ENCODE data around the gene TFF3. TPM values are rescaled to one million over a fixed set of nuclear protein-coding genes. Genes with fewer than 3 reads are reported as not detected.

TFF3 gene, protein sequence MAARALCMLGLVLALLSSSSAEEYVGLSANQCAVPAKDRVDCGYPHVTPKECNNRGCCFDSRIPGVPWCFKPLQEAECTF
- total RNA-seq = 1,000 to 10,000 TPM in 1 of 4 donors, 100 to 1,000 TPM in 3; 164 to 2,581 (median 367) TPM

DNA sequence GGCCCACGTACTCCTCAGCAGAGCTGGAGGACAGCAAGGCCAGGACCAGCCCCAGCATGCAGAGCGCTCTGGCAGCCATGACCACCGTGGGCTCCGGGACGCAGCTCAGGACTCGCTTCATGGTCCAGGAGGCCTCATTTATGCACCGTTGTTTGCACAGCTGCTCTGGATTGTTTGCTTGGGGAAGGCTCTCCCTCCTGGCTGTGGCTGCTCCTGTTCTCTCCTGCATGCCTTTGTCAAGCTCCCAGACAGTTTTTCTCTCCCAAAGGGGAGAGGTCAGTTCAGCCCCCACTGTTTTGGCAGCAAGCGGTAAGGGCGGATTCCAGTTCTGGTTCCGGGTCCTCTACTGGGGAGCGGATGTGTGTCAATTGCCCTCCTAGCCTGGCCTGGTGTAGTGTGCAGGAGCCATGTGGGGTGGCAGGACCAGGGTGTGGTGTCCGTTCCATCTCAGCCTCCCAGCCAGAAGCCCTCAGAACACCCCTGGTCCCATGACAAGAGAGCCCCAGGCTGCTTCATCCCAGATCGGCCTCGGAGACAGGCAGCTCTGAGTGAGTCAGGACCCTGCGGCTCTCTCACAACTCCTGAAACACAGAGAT lies at the start of gene TFF3:
TFF3 (minus strand) TSS at position 114 of the 596 bp plus-strand sequence; CDS start at position 79, 35 bp downstream.
- intact Hi-C loops (cut with DNase I; ENCODE audit: low total_unique reads) = no loop called here
- WGBS, 2 donors (ENCODE audit: low coverage in 1 of 2) = 29 to 42% methylated on average over 3 to 15 of the region's 15 CpGs
- H3K27ac ChIP-seq = peak within 1 kb of the TSS; percentile 79 to 87 (median 84)
- H3K4me3 ChIP-seq = peak within 1 kb of the TSS in 3 of 4 donors; percentile 6 to 36 (median 28)
- DNase-seq = peak; percentile 70
- no peaks in the 10 kb centered on the region for H3K36me3 ChIP-seq
- no peaks in the 10 kb centered on the region for H3K27me3 ChIP-seq
- no peaks in the 10 kb centered on the region for H3K9me3 ChIP-seq
- in situ Hi-C loops (cut with MboI; ENCODE audit: low pct_ligation_motif_present in 1 of 4, low pct_unique_long_range_greater_than_20kb in 1 of 4, low sequenced_read_pairs in 3 of 4) = loop anchor here in 1 of 4 donors (25.0 kb wide), 1 partner anchor 247 kb away; no protein-coding TSS in a partner anchor
- H3K4me1 ChIP-seq = peaks cover 9 to 64% (median 37%) of the 10 kb centered on the region in 4 donors
- TF ChIP-seq POLR2A (IDR thresholded peaks at IDR 0.05) = peak; percentile 82
- TF ChIP-seq EP300 (IDR thresholded peaks at IDR 0.05; ENCODE audit: low read depth) = no peak
- TF ChIP-seq, protein P1, sequence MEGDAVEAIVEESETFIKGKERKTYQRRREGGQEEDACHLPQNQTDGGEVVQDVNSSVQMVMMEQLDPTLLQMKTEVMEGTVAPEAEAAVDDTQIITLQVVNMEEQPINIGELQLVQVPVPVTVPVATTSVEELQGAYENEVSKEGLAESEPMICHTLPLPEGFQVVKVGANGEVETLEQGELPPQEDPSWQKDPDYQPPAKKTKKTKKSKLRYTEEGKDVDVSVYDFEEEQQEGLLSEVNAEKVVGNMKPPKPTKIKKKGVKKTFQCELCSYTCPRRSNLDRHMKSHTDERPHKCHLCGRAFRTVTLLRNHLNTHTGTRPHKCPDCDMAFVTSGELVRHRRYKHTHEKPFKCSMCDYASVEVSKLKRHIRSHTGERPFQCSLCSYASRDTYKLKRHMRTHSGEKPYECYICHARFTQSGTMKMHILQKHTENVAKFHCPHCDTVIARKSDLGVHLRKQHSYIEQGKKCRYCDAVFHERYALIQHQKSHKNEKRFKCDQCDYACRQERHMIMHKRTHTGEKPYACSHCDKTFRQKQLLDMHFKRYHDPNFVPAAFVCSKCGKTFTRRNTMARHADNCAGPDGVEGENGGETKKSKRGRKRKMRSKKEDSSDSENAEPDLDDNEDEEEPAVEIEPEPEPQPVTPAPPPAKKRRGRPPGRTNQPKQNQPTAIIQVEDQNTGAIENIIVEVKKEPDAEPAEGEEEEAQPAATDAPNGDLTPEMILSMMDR (IDR thresholded peaks at IDR 0.05) = no peak
- TF ChIP-seq POLR2AphosphoS5 (IDR thresholded peaks at IDR 0.05) = peak; percentile 56 to 75 (median 63)

DNA sequence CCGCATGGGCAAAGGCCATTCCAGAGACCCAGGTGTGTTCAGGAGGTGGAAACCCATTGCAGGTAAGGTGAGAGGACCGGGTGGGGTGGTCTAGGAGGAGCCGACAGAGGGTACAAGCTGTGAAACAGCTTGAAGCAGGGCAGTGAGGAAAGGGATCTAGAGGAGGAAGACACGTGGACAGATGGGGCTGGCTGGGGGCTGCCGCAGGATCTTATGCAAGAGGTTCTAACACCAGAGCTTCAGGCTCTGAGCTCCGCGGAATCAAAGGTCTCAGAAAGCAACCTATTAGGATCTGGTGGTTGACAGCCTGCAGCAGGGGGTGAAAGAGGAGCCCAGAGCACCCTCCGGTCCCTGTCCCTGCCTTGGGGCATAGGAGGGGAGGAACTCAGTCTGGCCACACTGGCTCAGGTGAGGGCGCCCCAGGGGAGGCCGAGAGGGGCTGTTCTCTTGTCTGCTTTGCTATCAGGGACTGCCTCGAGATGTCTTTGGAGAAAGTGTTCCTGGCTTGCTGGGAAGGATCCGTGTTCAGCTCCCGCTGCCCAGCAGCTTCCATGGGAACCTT lies 49.2 kb upstream of the TFF3 start:
- H3K4me1 ChIP-seq = peaks cover 0 to 23% (median 12%) of the 10 kb centered on the region in 4 donors
- H3K27me3 ChIP-seq = peaks cover 9% of the 10 kb centered on the region
- H3K9me3 ChIP-seq = no peaks in the 10 kb centered on the region
- 77% methylated on average over 13 of the region's 13 CpGs; no CpG with 5 or more reads in 1 of the 2 donors for WGBS, 2 donors (ENCODE audit: low coverage in 1 of 2)
- H3K4me3 ChIP-seq = no peak overlapping the region
- intact Hi-C loops (cut with DNase I; ENCODE audit: low total_unique reads) = no loop called here
- in situ Hi-C loops (cut with MboI; ENCODE audit: low pct_ligation_motif_present in 1 of 4, low pct_unique_long_range_greater_than_20kb in 1 of 4, low sequenced_read_pairs in 3 of 4) = no loop called here
- no peak overlapping the region for H3K27ac ChIP-seq
- TF ChIP-seq, protein P1 (IDR thresholded peaks at IDR 0.05) = no peak
- TF ChIP-seq EP300 (IDR thresholded peaks at IDR 0.05; ENCODE audit: low read depth) (no peak), POLR2AphosphoS5 (IDR thresholded peaks at IDR 0.05) (no peak), POLR2A (IDR thresholded peaks at IDR 0.05) (no peak)
- H3K36me3 ChIP-seq = no peaks in the 10 kb centered on the region
- no peak for DNase-seq

DNA sequence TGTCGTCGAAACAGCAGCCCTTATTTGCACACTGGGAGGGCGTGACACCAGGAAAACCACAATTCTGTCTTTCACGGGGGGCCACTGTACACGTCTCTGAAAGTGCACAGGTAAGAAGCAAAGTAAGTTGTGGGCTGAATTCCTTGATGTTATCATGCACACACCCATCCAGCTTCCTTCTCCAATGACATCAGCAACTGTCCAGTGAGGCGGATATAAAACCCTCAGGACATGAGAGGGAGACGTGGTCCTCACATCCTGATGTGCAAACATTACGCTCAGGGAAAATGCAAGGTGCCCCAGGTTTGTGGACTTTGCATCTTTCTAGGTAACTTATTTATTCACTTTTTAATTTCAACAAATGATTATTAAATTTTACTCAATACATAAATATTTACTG lies 48.1 kb upstream of the TFF3 start:
- H3K4me3 ChIP-seq = no peak overlapping the region
- H3K27me3 ChIP-seq = peaks cover 9% of the 10 kb centered on the region
- in situ Hi-C loops (cut with MboI; ENCODE audit: low pct_ligation_motif_present in 1 of 4, low pct_unique_long_range_greater_than_20kb in 1 of 4, low sequenced_read_pairs in 3 of 4) = no loop called here
- 56 to 58% methylated on average over 2 to 8 of the region's 8 CpGs for WGBS, 2 donors (ENCODE audit: low coverage in 1 of 2)
- no peaks in the 10 kb centered on the region for H3K9me3 ChIP-seq
- H3K27ac ChIP-seq = no peak overlapping the region
- no peak for DNase-seq
- no peaks in the 10 kb centered on the region for H3K36me3 ChIP-seq
- TF ChIP-seq POLR2A (IDR thresholded peaks at IDR 0.05) = no peak
- TF ChIP-seq POLR2AphosphoS5 (IDR thresholded peaks at IDR 0.05) = no peak
- TF ChIP-seq EP300 (IDR thresholded peaks at IDR 0.05; ENCODE audit: low read depth) = no peak
- TF ChIP-seq, protein P1 (IDR thresholded peaks at IDR 0.05) = no peak
- peaks cover 0 to 23% (median 12%) of the 10 kb centered on the region in 4 donors for H3K4me1 ChIP-seq
- intact Hi-C loops (cut with DNase I; ENCODE audit: low total_unique reads) = no loop called here

DNA sequence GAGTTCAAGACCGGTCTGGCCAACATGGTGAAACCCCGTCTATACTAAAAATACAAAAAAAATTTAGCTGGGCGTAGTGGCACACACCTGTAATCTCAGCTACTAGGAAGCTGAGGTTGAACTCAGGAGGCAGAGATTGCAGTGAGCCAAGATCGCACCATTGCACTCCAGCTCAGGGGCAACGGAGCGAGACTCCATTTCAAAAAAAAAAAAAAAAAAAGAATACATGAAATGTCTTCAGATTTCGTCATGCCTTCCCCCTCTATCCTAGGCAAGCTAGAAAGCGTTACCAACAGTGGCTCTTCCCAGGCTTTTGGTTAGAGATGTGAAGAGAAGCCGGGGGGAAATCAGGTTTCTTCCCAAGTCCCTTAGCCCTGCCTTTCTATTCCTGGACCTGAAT lies 47.5 kb upstream of the TFF3 start:
- 71 to 88% methylated on average over 5 to 9 of the region's 9 CpGs for WGBS, 2 donors (ENCODE audit: low coverage in 1 of 2)
- H3K27me3 ChIP-seq = peaks cover 9% of the 10 kb centered on the region
- intact Hi-C loops (cut with DNase I; ENCODE audit: low total_unique reads) = no loop called here
- peaks cover 0 to 20% (median 11%) of the 10 kb centered on the region in 4 donors for H3K4me1 ChIP-seq
- H3K9me3 ChIP-seq = no peaks in the 10 kb centered on the region
- H3K27ac ChIP-seq = no peak overlapping the region
- no peak for DNase-seq
- H3K4me3 ChIP-seq = no peak overlapping the region
- in situ Hi-C loops (cut with MboI; ENCODE audit: low pct_ligation_motif_present in 1 of 4, low pct_unique_long_range_greater_than_20kb in 1 of 4, low sequenced_read_pairs in 3 of 4) = no loop called here
- H3K36me3 ChIP-seq = no peaks in the 10 kb centered on the region
- TF ChIP-seq EP300 (IDR thresholded peaks at IDR 0.05; ENCODE audit: low read depth) (no peak), POLR2A (IDR thresholded peaks at IDR 0.05) (no peak), POLR2AphosphoS5 (IDR thresholded peaks at IDR 0.05) (no peak)
- TF ChIP-seq, protein P1 (IDR thresholded peaks at IDR 0.05) = no peak

Data from transverse colon (tissue), 4 donors.